SK-N-SH (cell line): Measurements from ENCODE around the gene BACE1-AS.

ENCODE experiments used
- CTCF ChIP-seq: fragments of 200-600 bp; sonication (generic); IDR thresholded peaks from 2 replicates; pipeline ENCODE4 v1.6.1; 2017; ENCODE audit warnings: antibody characterized with exemption, mild to moderate bottlenecking, moderate library complexity
- MXI1 ChIP-seq: IDR thresholded peaks from 2 replicates; pipeline ENCODE4 v1.6.1; 2012; ENCODE audit warnings: mild to moderate bottlenecking, low read depth, low read length, improper control_type of control experiment
- RXRA ChIP-seq: IDR thresholded peaks from 2 replicates; pipeline ENCODE4 v1.4.0; 2012; ENCODE audit warnings: low read depth, mild to moderate bottlenecking, borderline replicate concordance

- TF ChIP-seq CTCF (no peak), RXRA (no peak), MXI1 (no peak)
Observed at GRCh38 chr11:117313091-117313490, 21.9 kb downstream of the BACE1-AS start.
